ENCODE data around the gene VDR. TPM values are rescaled to one million over a fixed set of nuclear protein-coding genes. Genes with fewer than 3 reads are reported as not detected.

The VDR gene
- total RNA-seq, 3 donors from 2014 or later (not counting 1 experiment from before 2014, with no cell fraction given), result 1.1 to 2.5 (median 1.6) TPM

DNA sequence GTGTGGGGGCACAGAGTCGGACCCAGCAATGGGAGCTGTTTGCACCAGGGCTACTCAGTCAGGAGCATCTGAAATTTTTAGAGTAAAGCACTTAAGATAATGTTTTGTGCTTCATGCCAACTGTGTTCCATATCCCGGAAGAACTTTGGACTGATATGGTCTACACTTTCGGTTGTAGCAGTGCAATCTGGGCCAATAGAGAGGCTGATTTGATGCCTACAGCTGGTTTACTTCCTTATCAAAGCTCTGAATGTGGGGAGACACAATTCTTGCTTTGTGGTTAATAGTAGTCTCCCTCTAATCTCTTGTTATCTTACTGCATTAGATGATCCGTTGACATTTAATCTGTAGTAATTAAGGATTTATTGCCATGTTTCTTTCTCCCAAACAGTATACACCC, 7.8 kb upstream of the VDR start:
- Histone ChIP-seq H3K9me3 (ENCODE audit: control insufficient read depth, insufficient read depth, low read length) (no peaks in the 10 kb centered on the region), H3K4me3 (ENCODE audit: low read length) (no peak overlapping the region), H3K36me3 (ENCODE audit: control insufficient read depth, insufficient read depth, low read length) (no peaks in the 10 kb centered on the region), H3K27me3 (ENCODE audit: control insufficient read depth, insufficient read depth, low read length) (no peaks in the 10 kb centered on the region), H3K27ac (ENCODE audit: low read length) (no peak overlapping the region), H3K4me1 (ENCODE audit: control insufficient read depth, insufficient read depth, low read length) (no peaks in the 10 kb centered on the region)
- no peak for ATAC-seq
- DNase-seq, result no peak
- Mint-ChIP-seq H3K36me3 (no peaks in the 10 kb centered on the region), H3K9me3 (no peaks in the 10 kb centered on the region), H3K27me3 (ENCODE audit: low read depth in 2 of 2) (peaks cover 22 to 36% of the 10 kb centered on the region in 2 donors), H3K4me1 (no peaks in the 10 kb centered on the region), H3K4me3 (no peak overlapping the region), H3K27ac (no peak overlapping the region)
- WGBS (ENCODE audit: insufficient coverage), result 84% methylated on average over 3 of the region's 4 CpGs
- TF ChIP-seq, protein P1, sequence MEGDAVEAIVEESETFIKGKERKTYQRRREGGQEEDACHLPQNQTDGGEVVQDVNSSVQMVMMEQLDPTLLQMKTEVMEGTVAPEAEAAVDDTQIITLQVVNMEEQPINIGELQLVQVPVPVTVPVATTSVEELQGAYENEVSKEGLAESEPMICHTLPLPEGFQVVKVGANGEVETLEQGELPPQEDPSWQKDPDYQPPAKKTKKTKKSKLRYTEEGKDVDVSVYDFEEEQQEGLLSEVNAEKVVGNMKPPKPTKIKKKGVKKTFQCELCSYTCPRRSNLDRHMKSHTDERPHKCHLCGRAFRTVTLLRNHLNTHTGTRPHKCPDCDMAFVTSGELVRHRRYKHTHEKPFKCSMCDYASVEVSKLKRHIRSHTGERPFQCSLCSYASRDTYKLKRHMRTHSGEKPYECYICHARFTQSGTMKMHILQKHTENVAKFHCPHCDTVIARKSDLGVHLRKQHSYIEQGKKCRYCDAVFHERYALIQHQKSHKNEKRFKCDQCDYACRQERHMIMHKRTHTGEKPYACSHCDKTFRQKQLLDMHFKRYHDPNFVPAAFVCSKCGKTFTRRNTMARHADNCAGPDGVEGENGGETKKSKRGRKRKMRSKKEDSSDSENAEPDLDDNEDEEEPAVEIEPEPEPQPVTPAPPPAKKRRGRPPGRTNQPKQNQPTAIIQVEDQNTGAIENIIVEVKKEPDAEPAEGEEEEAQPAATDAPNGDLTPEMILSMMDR (IDR thresholded peaks at IDR 0.05), result no peak
- intact Hi-C loops (cut with micrococcal nuclease), result no loop called here

DNA sequence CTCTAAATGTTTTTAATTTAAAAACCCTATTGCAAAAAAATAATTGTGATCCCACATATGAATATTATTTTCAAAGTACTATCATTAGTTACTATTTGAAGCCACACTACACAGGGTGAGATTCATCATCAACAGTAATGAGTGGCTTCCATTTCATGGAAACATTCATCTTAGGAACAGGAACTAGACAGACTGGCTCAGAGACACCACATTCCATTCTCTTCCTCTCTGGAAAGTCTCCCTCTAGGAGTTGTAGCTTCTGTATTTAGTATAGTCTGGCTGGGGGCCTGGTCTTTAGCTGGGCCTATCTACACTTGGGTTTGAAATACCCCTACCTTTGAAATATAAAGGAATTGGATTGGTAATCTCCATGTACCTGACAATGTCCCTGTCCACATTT, 6.2 kb upstream of the VDR start:
- TF ChIP-seq, protein P1 (IDR thresholded peaks at IDR 0.05), result no peak
- H3K36me3 Mint-ChIP-seq, result no peaks in the 10 kb centered on the region
- Histone ChIP-seq H3K36me3 (ENCODE audit: control insufficient read depth, insufficient read depth, low read length) (no peaks in the 10 kb centered on the region), H3K4me1 (ENCODE audit: control insufficient read depth, insufficient read depth, low read length) (no peaks in the 10 kb centered on the region), H3K9me3 (ENCODE audit: control insufficient read depth, insufficient read depth, low read length) (no peaks in the 10 kb centered on the region), H3K4me3 (ENCODE audit: low read length) (no peak overlapping the region), H3K27me3 (ENCODE audit: control insufficient read depth, insufficient read depth, low read length) (no peaks in the 10 kb centered on the region), H3K27ac (ENCODE audit: low read length) (no peak overlapping the region)
- H3K27ac Mint-ChIP-seq, result no peak overlapping the region
- H3K4me3 Mint-ChIP-seq, result no peak overlapping the region
- H3K27me3 Mint-ChIP-seq (ENCODE audit: low read depth in 2 of 2), result peaks cover 25 to 44% of the 10 kb centered on the region in 2 donors
- H3K9me3 Mint-ChIP-seq, result no peaks in the 10 kb centered on the region
- no peaks in the 10 kb centered on the region for H3K4me1 Mint-ChIP-seq
- DNase-seq (no peak), ATAC-seq (no peak)
- intact Hi-C loops (cut with micrococcal nuclease), result no loop called here

DNA sequence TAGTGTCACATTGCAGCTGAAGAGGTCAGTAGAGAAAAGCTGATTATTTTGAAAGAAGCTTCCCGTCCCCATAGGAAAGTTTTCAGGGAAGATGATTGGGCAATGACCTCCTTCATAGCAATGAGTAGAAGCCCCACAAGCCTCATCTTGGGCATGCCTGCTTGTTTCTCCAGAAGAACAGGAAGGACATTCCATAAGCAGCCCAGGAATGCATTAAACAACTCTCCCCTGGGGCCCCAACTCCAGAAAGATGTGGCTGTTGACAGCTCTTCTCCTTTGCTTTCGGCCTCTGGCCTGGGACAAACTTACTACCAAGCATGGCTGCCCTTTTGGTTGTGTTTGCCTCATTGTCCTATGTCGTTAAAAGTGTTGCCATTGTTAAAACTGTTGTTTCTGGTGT, 5.7 kb upstream of the VDR start:
- TF ChIP-seq, protein P1 (IDR thresholded peaks at IDR 0.05), result no peak
- Mint-ChIP-seq H3K4me3 (no peak overlapping the region), H3K27ac (no peak overlapping the region), H3K9me3 (no peaks in the 10 kb centered on the region), H3K27me3 (ENCODE audit: low read depth in 2 of 2) (peaks cover 26 to 44% of the 10 kb centered on the region in 2 donors), H3K36me3 (no peaks in the 10 kb centered on the region), H3K4me1 (no peaks in the 10 kb centered on the region)
- DNase-seq (no peak), ATAC-seq (no peak)
- H3K9me3 ChIP-seq (ENCODE audit: control insufficient read depth, insufficient read depth, low read length), result no peaks in the 10 kb centered on the region
- intact Hi-C loops (cut with micrococcal nuclease), result no loop called here
- no peak overlapping the region for H3K27ac ChIP-seq (ENCODE audit: low read length)
- peaks cover under 1% of the 10 kb centered on the region for H3K27me3 ChIP-seq (ENCODE audit: control insufficient read depth, insufficient read depth, low read length)
- WGBS (ENCODE audit: insufficient coverage), result 77% methylated on average over 3 of the region's 3 CpGs
- H3K4me3 ChIP-seq (ENCODE audit: low read length), result no peak overlapping the region
- H3K36me3 ChIP-seq (ENCODE audit: control insufficient read depth, insufficient read depth, low read length), result no peaks in the 10 kb centered on the region
- H3K4me1 ChIP-seq (ENCODE audit: control insufficient read depth, insufficient read depth, low read length), result peaks cover 1% of the 10 kb centered on the region

DNA sequence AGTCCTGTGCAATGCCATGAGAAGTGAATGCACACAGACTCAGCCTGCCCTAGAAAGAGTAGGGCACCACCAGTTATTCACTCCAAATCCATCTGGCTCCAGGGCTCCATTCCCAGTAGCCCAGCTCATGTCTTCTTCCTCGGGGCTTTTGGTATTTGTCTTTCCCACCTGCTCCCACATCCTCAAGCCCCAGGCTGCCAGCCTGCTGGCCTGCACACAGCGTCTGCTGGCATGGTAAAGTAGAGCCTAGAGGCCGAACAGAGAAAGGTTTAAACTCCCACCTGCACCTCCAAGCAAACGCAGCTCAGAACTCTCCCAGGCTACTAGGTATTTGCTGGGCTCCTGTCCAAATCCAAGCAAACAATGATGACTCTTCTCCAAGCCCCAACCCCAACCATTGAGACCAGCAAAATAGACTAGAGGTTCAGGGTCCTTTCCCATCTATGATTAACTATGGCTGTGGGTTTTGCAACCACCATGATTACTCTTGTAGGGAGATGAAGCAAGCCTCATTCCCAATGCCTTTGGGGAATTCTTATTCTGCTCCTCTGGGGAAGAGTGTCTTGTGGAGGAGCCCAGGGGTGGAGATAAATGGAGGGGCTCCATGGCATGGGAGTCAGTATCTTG, 5.2 kb upstream of the VDR start:
- Histone ChIP-seq H3K9me3 (ENCODE audit: control insufficient read depth, insufficient read depth, low read length) (no peaks in the 10 kb centered on the region), H3K4me1 (ENCODE audit: control insufficient read depth, insufficient read depth, low read length) (peaks cover 7% of the 10 kb centered on the region), H3K4me3 (ENCODE audit: low read length) (no peak overlapping the region), H3K27me3 (ENCODE audit: control insufficient read depth, insufficient read depth, low read length) (peaks cover 6% of the 10 kb centered on the region), H3K27ac (ENCODE audit: low read length) (no peak overlapping the region), H3K36me3 (ENCODE audit: control insufficient read depth, insufficient read depth, low read length) (no peaks in the 10 kb centered on the region)
- TF ChIP-seq, protein P1 (IDR thresholded peaks at IDR 0.05), result no peak
- intact Hi-C loops (cut with micrococcal nuclease), result no loop called here
- Mint-ChIP-seq H3K27ac (no peak overlapping the region), H3K4me1 (peaks cover 3% of the 10 kb centered on the region in 2 donors), H3K4me3 (no peak overlapping the region), H3K9me3 (no peaks in the 10 kb centered on the region), H3K36me3 (no peaks in the 10 kb centered on the region), H3K27me3 (ENCODE audit: low read depth in 2 of 2) (peaks cover 26 to 44% of the 10 kb centered on the region in 2 donors)
- no peak for DNase-seq
- WGBS (ENCODE audit: insufficient coverage), result 93% methylated on average over 4 of the region's 4 CpGs
- no peak for ATAC-seq

Measured in natural killer cell (primary cell).